KMS-11 (cell line): ENCODE results near the gene MAPK7.

Experiments
- H2AFZ ChIP-seq: fragments of 200-600 bp; sonication (generic); 2 replicates; pipeline ENCODE4 v1.6.1; 2016; ENCODE audit warnings: antibody characterized with exemption, mixed run types, low read depth
- H3K27ac ChIP-seq: fragments of 200-600 bp; sonication (generic); 2 replicates; pipeline ENCODE4 v1.6.1; 2016; ENCODE audit warnings: mild to moderate bottlenecking, mixed run types
- H3K27me3 ChIP-seq: fragments of 200-600 bp; sonication (generic); 2 replicates; pipeline ENCODE4 v1.6.1; 2017; ENCODE audit warnings: mild to moderate bottlenecking, low read depth, mixed run types, moderate library complexity; ENCODE audit not compliant: insufficient read depth
- H3K36me3 ChIP-seq: fragments of 200-600 bp; sonication (generic); 2 replicates; pipeline ENCODE4 v1.6.1; 2017; ENCODE audit warnings: mild to moderate bottlenecking, mixed run types; ENCODE audit not compliant: insufficient read depth
- H3K4me1 ChIP-seq: fragments of 200-600 bp; sonication (generic); 2 replicates; pipeline ENCODE4 v1.6.1; 2016; ENCODE audit warnings: mild to moderate bottlenecking, low read depth, mixed run types; ENCODE audit not compliant: poor library complexity, severe bottlenecking
- H3K4me2 ChIP-seq: fragments of 200-600 bp; sonication (generic); 2 replicates; pipeline ENCODE4 v1.7.0; 2016; ENCODE audit warnings: mild to moderate bottlenecking, mixed run types
- H3K4me3 ChIP-seq: fragments of 200-600 bp; sonication (generic); IDR thresholded peaks from 2 replicates; pipeline ENCODE4 v1.6.1; 2017; ENCODE audit warnings: low read depth, low read length, mixed read lengths; ENCODE audit not compliant: insufficient read depth
- H3K79me2 ChIP-seq: fragments of 200-600 bp; sonication (generic); 2 replicates; pipeline ENCODE4 v1.6.1; 2016; ENCODE audit warnings: low read depth, mixed run types; ENCODE audit not compliant: insufficient read depth
- H3K9ac ChIP-seq: fragments of 200-600 bp; sonication (generic); 2 replicates; pipeline ENCODE4 v1.6.1; 2016; ENCODE audit warnings: mild to moderate bottlenecking, mixed run types
- H4K20me1 ChIP-seq: fragments of 200-600 bp; sonication (generic); 2 replicates; pipeline ENCODE4 v1.6.1; 2016; ENCODE audit warnings: mild to moderate bottlenecking, mixed run types; ENCODE audit not compliant: insufficient read depth
- TF ChIP-seq, protein P1 (sequence below): fragments of 200-600 bp; sonication (generic); conservative IDR thresholded peaks from 2 replicates; pipeline ENCODE4 v1.6.1; 2017; ENCODE audit warnings: low read depth, mild to moderate bottlenecking, antibody characterized with exemption, low read length, moderate library complexity, mixed read lengths

The MAPK7 gene

GRCh38 chr17:19387921-19388521 is 9.7 kb downstream of the MAPK7 start:
- TF ChIP-seq, protein P1, sequence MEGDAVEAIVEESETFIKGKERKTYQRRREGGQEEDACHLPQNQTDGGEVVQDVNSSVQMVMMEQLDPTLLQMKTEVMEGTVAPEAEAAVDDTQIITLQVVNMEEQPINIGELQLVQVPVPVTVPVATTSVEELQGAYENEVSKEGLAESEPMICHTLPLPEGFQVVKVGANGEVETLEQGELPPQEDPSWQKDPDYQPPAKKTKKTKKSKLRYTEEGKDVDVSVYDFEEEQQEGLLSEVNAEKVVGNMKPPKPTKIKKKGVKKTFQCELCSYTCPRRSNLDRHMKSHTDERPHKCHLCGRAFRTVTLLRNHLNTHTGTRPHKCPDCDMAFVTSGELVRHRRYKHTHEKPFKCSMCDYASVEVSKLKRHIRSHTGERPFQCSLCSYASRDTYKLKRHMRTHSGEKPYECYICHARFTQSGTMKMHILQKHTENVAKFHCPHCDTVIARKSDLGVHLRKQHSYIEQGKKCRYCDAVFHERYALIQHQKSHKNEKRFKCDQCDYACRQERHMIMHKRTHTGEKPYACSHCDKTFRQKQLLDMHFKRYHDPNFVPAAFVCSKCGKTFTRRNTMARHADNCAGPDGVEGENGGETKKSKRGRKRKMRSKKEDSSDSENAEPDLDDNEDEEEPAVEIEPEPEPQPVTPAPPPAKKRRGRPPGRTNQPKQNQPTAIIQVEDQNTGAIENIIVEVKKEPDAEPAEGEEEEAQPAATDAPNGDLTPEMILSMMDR = no peak
- Histone ChIP-seq H4K20me1 (no peaks in the 10 kb centered on the region), H3K27me3 (no peaks in the 10 kb centered on the region), H2AFZ (no peak overlapping the region), H3K9ac (no peak overlapping the region), H3K4me3 (no peak overlapping the region), H3K4me1 (no peaks in the 10 kb centered on the region), H3K4me2 (no peak overlapping the region), H3K27ac (no peak overlapping the region), H3K79me2 (no peaks in the 10 kb centered on the region), H3K36me3 (no peaks in the 10 kb centered on the region)

DNA sequence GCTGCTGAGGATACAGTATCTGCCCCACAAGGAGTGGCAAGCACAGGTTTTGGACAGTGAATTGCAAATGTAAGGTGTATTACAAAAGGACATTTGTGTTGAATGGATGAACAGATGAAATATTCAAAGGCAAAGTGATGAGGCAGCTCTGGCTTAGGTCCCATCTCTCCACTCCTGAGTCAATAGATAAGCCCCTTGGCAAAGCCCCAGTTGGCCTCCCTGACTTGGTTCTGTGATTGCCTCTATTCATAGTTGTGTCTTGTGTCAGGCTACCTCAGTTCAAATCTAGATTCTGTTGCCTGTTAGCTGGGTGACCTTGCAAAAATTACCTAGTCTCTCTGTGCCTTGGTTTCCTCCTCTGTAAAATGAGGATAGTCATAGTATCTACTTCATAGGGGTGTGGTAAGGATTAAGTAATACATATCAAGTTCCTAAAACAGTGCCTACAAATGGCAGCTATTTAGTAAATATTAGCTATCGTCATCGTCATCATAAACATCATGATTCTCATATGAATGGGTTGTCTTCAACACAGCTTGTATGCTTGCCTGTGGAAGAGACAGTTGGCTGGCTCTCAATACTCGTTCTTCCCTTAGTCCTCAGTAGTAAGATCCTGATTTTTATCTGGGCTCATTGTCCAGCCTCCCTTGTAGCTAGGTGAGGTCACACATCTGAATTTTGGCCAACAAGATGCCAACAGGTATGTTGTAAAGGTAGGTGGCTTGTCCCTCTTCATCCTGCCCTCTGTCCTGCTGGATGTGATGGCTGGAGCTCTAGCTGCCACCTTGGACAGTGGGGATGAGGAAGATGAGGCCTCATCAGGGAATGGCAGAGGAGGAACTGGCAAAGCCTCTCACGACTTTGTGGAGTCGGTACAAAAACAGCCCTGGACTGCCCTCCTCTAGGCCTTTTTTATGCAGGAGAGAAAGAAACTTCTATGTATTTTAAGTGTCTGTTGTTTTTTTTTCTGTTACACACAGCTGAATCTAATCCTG is 10.8 kb downstream of the MAPK7 start:
- TF ChIP-seq, protein P1 = no peak
- Histone ChIP-seq H3K36me3 (no peaks in the 10 kb centered on the region), H2AFZ (no peak overlapping the region), H3K4me1 (no peaks in the 10 kb centered on the region), H4K20me1 (no peaks in the 10 kb centered on the region), H3K79me2 (no peaks in the 10 kb centered on the region), H3K27me3 (no peaks in the 10 kb centered on the region), H3K27ac (no peak overlapping the region), H3K4me3 (no peak overlapping the region), H3K9ac (no peak overlapping the region), H3K4me2 (no peak overlapping the region)

DNA sequence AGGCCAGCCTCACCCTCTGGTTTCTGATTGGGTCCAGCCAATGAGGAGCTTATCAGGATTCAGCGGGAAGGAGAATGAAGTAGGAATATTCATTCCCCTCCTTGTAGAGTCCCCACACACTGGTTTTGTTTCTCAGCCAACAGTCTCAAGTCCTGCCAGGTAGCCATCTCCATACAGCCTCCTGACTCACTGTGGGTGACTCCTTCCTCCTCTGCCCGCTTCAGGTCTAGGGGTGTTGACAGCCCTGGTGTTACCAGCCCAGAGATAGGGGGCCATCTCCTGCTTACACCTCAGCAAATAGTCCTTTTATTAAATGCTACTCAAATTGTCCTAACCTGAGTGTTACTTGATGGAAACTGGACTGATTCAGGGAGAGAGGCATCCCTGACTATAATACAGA is 12.7 kb downstream of the MAPK7 start:
- no peak overlapping the region for H2AFZ ChIP-seq
- no peaks in the 10 kb centered on the region for H3K4me1 ChIP-seq
- H3K36me3 ChIP-seq = no peaks in the 10 kb centered on the region
- H3K9ac ChIP-seq = no peak overlapping the region
- H4K20me1 ChIP-seq = no peaks in the 10 kb centered on the region
- H3K27ac ChIP-seq = no peak overlapping the region
- no peaks in the 10 kb centered on the region for H3K79me2 ChIP-seq
- TF ChIP-seq, protein P1 = no peak
- no peak overlapping the region for H3K4me3 ChIP-seq
- H3K4me2 ChIP-seq = no peak overlapping the region
- no peaks in the 10 kb centered on the region for H3K27me3 ChIP-seq

DNA sequence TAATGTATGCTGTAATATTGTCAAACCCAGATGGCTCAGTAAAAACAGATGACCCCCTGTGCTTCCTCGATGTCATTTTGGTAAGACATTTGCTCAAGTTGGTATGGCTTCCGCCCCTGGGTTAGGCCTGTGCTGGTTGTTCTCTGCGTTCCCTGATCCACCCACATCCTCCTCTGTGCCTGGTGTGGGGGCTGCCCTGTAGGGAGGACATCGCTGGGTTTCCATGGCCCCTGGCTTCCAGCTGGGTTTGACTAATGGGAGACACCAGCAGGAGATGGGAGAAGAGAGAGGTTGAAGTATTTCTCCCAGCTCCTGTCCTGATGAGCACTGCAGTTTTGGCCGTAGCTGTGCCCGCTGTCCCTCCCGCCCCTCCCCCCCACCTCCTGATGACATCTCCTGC is 13.1 kb downstream of the MAPK7 start:
- no peaks in the 10 kb centered on the region for H3K79me2 ChIP-seq
- H3K4me3 ChIP-seq = no peak overlapping the region
- TF ChIP-seq, protein P1 = no peak
- no peaks in the 10 kb centered on the region for H3K4me1 ChIP-seq
- no peaks in the 10 kb centered on the region for H3K27me3 ChIP-seq
- no peaks in the 10 kb centered on the region for H3K36me3 ChIP-seq
- H3K4me2 ChIP-seq = no peak overlapping the region
- no peak overlapping the region for H3K9ac ChIP-seq
- H2AFZ ChIP-seq = no peak overlapping the region
- no peaks in the 10 kb centered on the region for H4K20me1 ChIP-seq
- no peak overlapping the region for H3K27ac ChIP-seq
